GM20431 (cell line): Measurements from ENCODE around the gene SLC25A28.

Experiments
- in situ Hi-C: fragments of 300-500 bp; cut with MseI, MboI; formaldehyde crosslinking; loops from one replicate; pipeline ENCODE4 v1.15.0; 2020; ENCODE audit warnings: low sequenced_read_pairs; ENCODE audit not compliant: unreplicated experiment

SLC25A28 gene

GRCh38 chr10:99595770-99596465 lies 24.3 kb downstream of the SLC25A28 start:
- in situ Hi-C loops: no loop called here

GRCh38 chr10:99595236-99595635 lies 25.0 kb downstream of the SLC25A28 start:
- in situ Hi-C loops: no loop called here

- in situ Hi-C loops: no loop called here
These were observed 26.9 kb downstream of the SLC25A28 start for GRCh38 chr10:99593312-99593711.

- in situ Hi-C loops: no loop called here
These were observed 29.4 kb downstream of the SLC25A28 start for GRCh38 chr10:99590799-99591198.

- in situ Hi-C loops: no loop called here
These were observed 36.6 kb downstream of the SLC25A28 start for GRCh38 chr10:99583687-99584086.

- in situ Hi-C loops: no loop called here
These were observed 37.9 kb downstream of the SLC25A28 start for GRCh38 chr10:99582255-99582770.

GRCh38 chr10:99579971-99580370 lies 40.3 kb downstream of the SLC25A28 start:
- in situ Hi-C loops: no loop called here

GRCh38 chr10:99573790-99574189 lies 46.4 kb downstream of the SLC25A28 start:
- in situ Hi-C loops: no loop called here

GRCh38 chr10:99571816-99572215 lies 48.4 kb downstream of the SLC25A28 start:
- in situ Hi-C loops: no loop called here

- in situ Hi-C loops: no loop called here
These were observed 50.3 kb downstream of the SLC25A28 start for GRCh38 chr10:99569961-99570360.

- in situ Hi-C loops: no loop called here
These were observed 50.8 kb downstream of the SLC25A28 start for GRCh38 chr10:99569253-99569939.

- in situ Hi-C loops: no loop called here
These were observed 55.1 kb downstream of the SLC25A28 start for GRCh38 chr10:99565166-99565565.

- in situ Hi-C loops: no loop called here
These were observed 55.9 kb downstream of the SLC25A28 start for GRCh38 chr10:99564361-99564760.

- in situ Hi-C loops: no loop called here
These were observed 57.6 kb downstream of the SLC25A28 start for GRCh38 chr10:99562631-99563030.
